Endothelial cell (in vitro differentiated cells): Measurements from ENCODE around the gene ACOT8. TPM values are rescaled to one million over a fixed set of nuclear protein-coding genes. Genes with fewer than 3 reads are reported as not detected.

ENCODE experiments used
- DNase-seq: peaks from one replicate; pipeline ENCODE4 v3.0.0; 2021; ENCODE audit warnings: low spot score
- H3K27ac Mint-ChIP-seq: one replicate; pipeline ENCODE4 v1.8.0; 2021; ENCODE audit warnings: mixed read lengths, inconsistent platforms; ENCODE audit not compliant: unreplicated experiment
- H3K27me3 Mint-ChIP-seq: one replicate; pipeline ENCODE4 v1.8.0; 2021; ENCODE audit warnings: mild to moderate bottlenecking, moderate library complexity, mixed read lengths, inconsistent platforms; ENCODE audit not compliant: unreplicated experiment
- H3K36me3 Mint-ChIP-seq: one replicate; pipeline ENCODE4 v1.8.0; 2021; ENCODE audit warnings: mild to moderate bottlenecking, low read depth, mixed read lengths, inconsistent platforms; ENCODE audit not compliant: unreplicated experiment
- H3K4me1 Mint-ChIP-seq: one replicate; pipeline ENCODE4 v1.8.0; 2021; ENCODE audit warnings: mild to moderate bottlenecking, mixed read lengths, inconsistent platforms; ENCODE audit not compliant: unreplicated experiment
- H3K4me3 Mint-ChIP-seq: one replicate; pipeline ENCODE4 v1.8.0; 2021; ENCODE audit warnings: mild to moderate bottlenecking, mixed read lengths, inconsistent platforms; ENCODE audit not compliant: unreplicated experiment
- H3K9me3 Mint-ChIP-seq: one replicate; pipeline ENCODE4 v1.8.0; 2021; ENCODE audit warnings: mixed read lengths, inconsistent platforms; ENCODE audit not compliant: unreplicated experiment
- CTCF ChIP-seq: fragments of 200-600 bp; sonication (generic); IDR thresholded peaks from one replicate; pipeline ENCODE4 v1.5.0; 2021; ENCODE audit warnings: antibody characterized with exemption; ENCODE audit not compliant: unreplicated experiment
- total RNA-seq: library from RNA; stranded (reverse); fragmentation: NEBNext Ultra II Directional; extraction: Animal tissue kit (Norgen Biotek cat#: 25700); gene quantifications from one replicate; pipeline ENCODE4 v1.2.1, GENCODE V29; 2021; ENCODE audit not compliant: unreplicated experiment

Gene ACOT8
- total RNA-seq, 1 donor from 2014 or later, result 25.3 TPM

- no peaks in the 10 kb centered on the region for H3K9me3 Mint-ChIP-seq
- H3K27me3 Mint-ChIP-seq, result peaks cover 10% of the 10 kb centered on the region
- no peak overlapping the region for H3K4me3 Mint-ChIP-seq
- TF ChIP-seq CTCF, result no peak
- H3K36me3 Mint-ChIP-seq, result no peaks in the 10 kb centered on the region
- H3K4me1 Mint-ChIP-seq, result peaks cover 6% of the 10 kb centered on the region
- no peak overlapping the region for H3K27ac Mint-ChIP-seq
- no peak for DNase-seq
These were observed 28.6 kb downstream of the ACOT8 start for GRCh38 chr20:45828589-45828988.

GRCh38 chr20:45827712-45828111 lies 29.5 kb downstream of the ACOT8 start:
- peaks cover 5% of the 10 kb centered on the region for H3K27me3 Mint-ChIP-seq

GRCh38 chr20:45827030-45827652 lies 30.1 kb downstream of the ACOT8 start, which contains the start of gene TNNC2:
TSS of gene TNNC2 (minus strand) at chr20:45827312. CDS start at chr20:45827248, 64 bp downstream.
- no peak for DNase-seq
- Mint-ChIP-seq H3K36me3 (no peaks in the 10 kb centered on the region), H3K4me3 (no peak within 1 kb of the TSS), H3K4me1 (no peaks in the 10 kb centered on the region), H3K27ac (no peak within 1 kb of the TSS), H3K9me3 (no peaks in the 10 kb centered on the region), H3K27me3 (peaks cover 5% of the 10 kb centered on the region)
- no peak for TF ChIP-seq CTCF

More at GRCh38 chr20:45827712-45828111, 29.5 kb downstream of the ACOT8 start:
- no peak overlapping the region for H3K4me3 Mint-ChIP-seq
- no peaks in the 10 kb centered on the region for H3K9me3 Mint-ChIP-seq
- H3K36me3 Mint-ChIP-seq, result no peaks in the 10 kb centered on the region
- no peak overlapping the region for H3K27ac Mint-ChIP-seq
- TF ChIP-seq CTCF, result no peak
- DNase-seq, result no peak
- no peaks in the 10 kb centered on the region for H3K4me1 Mint-ChIP-seq

- Mint-ChIP-seq H3K4me1 (no peaks in the 10 kb centered on the region), H3K9me3 (no peaks in the 10 kb centered on the region), H3K27me3 (peaks cover 5% of the 10 kb centered on the region), H3K27ac (no peak overlapping the region), H3K36me3 (no peaks in the 10 kb centered on the region), H3K4me3 (no peak overlapping the region)
- TF ChIP-seq CTCF, result no peak
- no peak for DNase-seq
These were observed 30.7 kb downstream of the ACOT8 start for GRCh38 chr20:45826381-45827019.
